Loucy (cell line): ENCODE measurements around the gene CYTH1.

Experiments used
- H2AFZ ChIP-seq: fragments of 200-600 bp; sonication (generic); 2 replicates; pipeline ENCODE4 v1.6.0; 2016; ENCODE audit warnings: antibody characterized with exemption, mild to moderate bottlenecking, low read length, moderate library complexity
- H3F3A ChIP-seq: fragments of 200-600 bp; 2 replicates; pipeline ENCODE4 v1.6.0; 2016; ENCODE audit warnings: antibody characterized with exemption, low read depth, mild to moderate bottlenecking
- H3K27me3 ChIP-seq: fragments of 200-600 bp; sonication (generic); 2 replicates; pipeline ENCODE4 v1.6.1; 2014; ENCODE audit warnings: low read length, mild to moderate bottlenecking; ENCODE audit not compliant: insufficient read depth, poor library complexity, severe bottlenecking
- H3K36me3 ChIP-seq: fragments of 200-600 bp; sonication (generic); 2 replicates; pipeline ENCODE4 v1.6.1; 2016; ENCODE audit warnings: low read length; ENCODE audit not compliant: insufficient read depth
- H3K4me1 ChIP-seq: fragments of 200-600 bp; sonication (generic); 2 replicates; pipeline ENCODE4 v1.5.1; 2014; ENCODE audit warnings: low read length, mild to moderate bottlenecking; ENCODE audit not compliant: insufficient read depth, poor library complexity, severe bottlenecking
- H3K4me2 ChIP-seq: fragments of 200-600 bp; sonication (generic); 2 replicates; pipeline ENCODE4 v1.6.0; 2014; ENCODE audit warnings: antibody characterized with exemption, low read length, low read depth, mild to moderate bottlenecking; ENCODE audit not compliant: poor library complexity, severe bottlenecking
- H3K4me3 ChIP-seq: fragments of 200-600 bp; sonication (generic); 2 replicates; pipeline ENCODE4 v1.5.1; 2014; ENCODE audit warnings: low read length, mild to moderate bottlenecking, mixed read lengths; ENCODE audit not compliant: poor library complexity, severe bottlenecking
- H3K79me2 ChIP-seq: fragments of 200-600 bp; sonication (generic); 2 replicates; pipeline ENCODE4 v1.6.1; 2014; ENCODE audit warnings: low read length; ENCODE audit not compliant: insufficient read depth
- H3K9ac ChIP-seq: fragments of 200-600 bp; sonication (generic); 2 replicates; pipeline ENCODE4 v1.6.0; 2014; ENCODE audit warnings: mild to moderate bottlenecking, low read depth, low read length, moderate library complexity; ENCODE audit not compliant: poor library complexity, severe bottlenecking
- H3K9me2 ChIP-seq: fragments of 200-600 bp; sonication (generic); replicated peaks from 2 replicates; pipeline ENCODE4 v1.6.1; 2016; ENCODE audit warnings: low read depth, low read length, mixed read lengths
- H3K9me3 ChIP-seq: fragments of 200-600 bp; sonication (generic); 2 replicates; pipeline ENCODE4 v1.6.1; 2014; ENCODE audit warnings: mild to moderate bottlenecking, antibody characterized with exemption, low read length, low read depth; ENCODE audit not compliant: insufficient read depth
- H4K20me1 ChIP-seq: fragments of 200-600 bp; sonication (generic); 2 replicates; pipeline ENCODE4 v1.6.0; 2014; ENCODE audit warnings: antibody characterized with exemption, low read length, mild to moderate bottlenecking; ENCODE audit not compliant: insufficient read depth, poor library complexity, severe bottlenecking
- CTCF ChIP-seq: fragments of 200-600 bp; sonication (generic); conservative IDR thresholded peaks from 2 replicates; pipeline ENCODE4 v1.5.1; 2014; ENCODE audit warnings: mild to moderate bottlenecking, antibody characterized with exemption, low read length
- EZH2phosphoT487 ChIP-seq: fragments of 200-600 bp; IDR thresholded peaks from 2 replicates; pipeline ENCODE4 v1.6.1; 2018; ENCODE audit warnings: antibody characterized with exemption, mild to moderate bottlenecking, moderate library complexity, borderline replicate concordance

The CYTH1 gene

GRCh38 chr17:78648293-78648692 is 133.8 kb downstream of the CYTH1 start:
- Histone ChIP-seq H3K9me2 (no peaks in the 10 kb centered on the region), H4K20me1 (no peaks in the 10 kb centered on the region), H3K9me3 (no peaks in the 10 kb centered on the region), H2AFZ (no peak overlapping the region), H3K27me3 (no peaks in the 10 kb centered on the region), H3F3A (no peaks in the 10 kb centered on the region), H3K9ac (no peak overlapping the region), H3K4me2 (no peak overlapping the region), H3K4me1 (no peaks in the 10 kb centered on the region), H3K79me2 (no peaks in the 10 kb centered on the region), H3K36me3 (no peaks in the 10 kb centered on the region), H3K4me3 (no peak overlapping the region)
- TF ChIP-seq EZH2phosphoT487 = no peak
- TF ChIP-seq CTCF = no peak

GRCh38 chr17:78647032-78647431 is 135.0 kb downstream of the CYTH1 start:
- no peaks in the 10 kb centered on the region for H3K36me3 ChIP-seq
- no peak overlapping the region for H3K9ac ChIP-seq

GRCh38 chr17:78645421-78646295 is 136.4 kb downstream of the CYTH1 start:
- Histone ChIP-seq H3K9ac (no peak overlapping the region), H3K4me2 (no peak overlapping the region), H3F3A (no peaks in the 10 kb centered on the region), H3K4me3 (no peak overlapping the region), H2AFZ (no peak overlapping the region), H3K36me3 (no peaks in the 10 kb centered on the region), H3K4me1 (no peaks in the 10 kb centered on the region), H3K9me3 (no peaks in the 10 kb centered on the region), H4K20me1 (no peaks in the 10 kb centered on the region), H3K79me2 (no peaks in the 10 kb centered on the region), H3K27me3 (no peaks in the 10 kb centered on the region), H3K9me2 (no peaks in the 10 kb centered on the region)
- TF ChIP-seq CTCF (no peak), EZH2phosphoT487 (no peak)

More at GRCh38 chr17:78647032-78647431, 135.0 kb downstream of the CYTH1 start:
- H3F3A ChIP-seq = no peaks in the 10 kb centered on the region
- TF ChIP-seq CTCF (no peak), EZH2phosphoT487 (no peak)
- H3K4me3 ChIP-seq = no peak overlapping the region
- H3K4me1 ChIP-seq = no peaks in the 10 kb centered on the region
- no peaks in the 10 kb centered on the region for H3K27me3 ChIP-seq
- H3K9me3 ChIP-seq = no peaks in the 10 kb centered on the region
- no peaks in the 10 kb centered on the region for H3K79me2 ChIP-seq
- H3K4me2 ChIP-seq = no peak overlapping the region
- no peaks in the 10 kb centered on the region for H4K20me1 ChIP-seq
- no peak overlapping the region for H2AFZ ChIP-seq
- no peaks in the 10 kb centered on the region for H3K9me2 ChIP-seq
